IMR-90 (cell line): ENCODE measurements around the gene CALM1. TPM values are rescaled to one million over a fixed set of nuclear protein-coding genes. Genes with fewer than 3 reads are reported as not detected.

Experiments
- ATAC-seq: fragments of 200-7000 bp; cut with Tn5 transposase; 2 replicates; pipeline ENCODE4 v1.9.1; 2020; ENCODE audit warnings: low read depth, mild to moderate bottlenecking, moderate library complexity
- BruUV-seq: library from RNA; stranded (reverse); fragments of 400-500 nt; replicated peaks from 2 replicates; lab custom pipeline; 2021; lab: Mats Ljungman, UMichigan
- CTCF ChIA-PET: fragments of 300-600 bp; formaldehyde crosslinking; extraction: SDS; loops from one replicate; lab custom pipeline; 2021; ENCODE audit warnings: antibody characterized with exemption; lab: Yijun Ruan, JAX
- POLR2A ChIA-PET: fragments of 300-600 bp; sonication (Branson Sonifier 250); formaldehyde crosslinking; loops from one replicate; lab custom pipeline; 2022; ENCODE audit warnings: antibody characterized with exemption; ENCODE audit not compliant: unreplicated experiment; lab: Charles Lee
- DNase-seq: peaks from one replicate; pipeline ENCODE4 v3.0.0; 2013
- H2AFZ ChIP-seq: replicated peaks from 2 replicates; pipeline ENCODE3; 2013; ENCODE audit warnings: low read length, mild to moderate bottlenecking; ENCODE audit not compliant: poor library complexity
- H2AK5ac ChIP-seq: 2 replicates; pipeline ENCODE4 v1.6.1; 2013; ENCODE audit warnings: low read depth, low read length, inconsistent platforms
- H2AK9ac ChIP-seq: replicated peaks from 2 replicates; pipeline ENCODE3; 2013; ENCODE audit warnings: mild to moderate bottlenecking, low read depth, low read length, moderate library complexity; ENCODE audit not compliant: poor library complexity
- H2BK120ac ChIP-seq: 2 replicates; pipeline ENCODE4 v1.6.1; 2013; ENCODE audit warnings: low read depth, low read length, inconsistent platforms
- H2BK15ac ChIP-seq: 3 replicates; pipeline ENCODE4 v1.6.1; 2013; ENCODE audit warnings: low read depth, low read length, inconsistent platforms
- H2BK20ac ChIP-seq: 2 replicates; pipeline ENCODE4 v1.6.1; 2013; ENCODE audit warnings: low read depth, mild to moderate bottlenecking, inconsistent platforms, low read length, moderate library complexity
- H2BK5ac ChIP-seq: 2 replicates; pipeline ENCODE4 v1.6.1; 2013; ENCODE audit warnings: mild to moderate bottlenecking, low read depth, low read length, inconsistent platforms; ENCODE audit not compliant: poor library complexity, severe bottlenecking
- H3K14ac ChIP-seq: replicated peaks from 2 replicates; pipeline ENCODE4 v1.6.1; 2013; ENCODE audit warnings: low read depth, low read length, inconsistent platforms
- H3K18ac ChIP-seq: 2 replicates; pipeline ENCODE4 v1.6.1; 2013; ENCODE audit warnings: low read depth, low read length, control low read depth
- H3K23ac ChIP-seq: 2 replicates; pipeline ENCODE4 v1.6.1; 2013; ENCODE audit warnings: low read depth, low read length, inconsistent platforms
- H3K27ac ChIP-seq: 2 replicates; pipeline ENCODE4 v1.5.1; 2013; ENCODE audit warnings: mild to moderate bottlenecking, control low read depth, low read length; ENCODE audit not compliant: insufficient read depth
- H3K27me3 ChIP-seq: 2 replicates; pipeline ENCODE4 v1.6.1; 2013; ENCODE audit warnings: low read length; ENCODE audit not compliant: control insufficient read depth, insufficient read depth
- H3K36me3 ChIP-seq: 2 replicates; pipeline ENCODE4 v1.6.1; 2013; ENCODE audit warnings: low read length, mixed read lengths; ENCODE audit not compliant: control insufficient read depth, insufficient read depth
- H3K4ac ChIP-seq: 2 replicates; pipeline ENCODE4 v1.6.1; 2013; ENCODE audit warnings: low read depth, low read length, inconsistent platforms
- H3K4me1 ChIP-seq: 2 replicates; pipeline ENCODE4 v1.6.1; 2013; ENCODE audit warnings: low read length, mixed read lengths; ENCODE audit not compliant: control insufficient read depth, insufficient read depth
- H3K4me2 ChIP-seq: 2 replicates; pipeline ENCODE4 v1.6.1; 2013; ENCODE audit warnings: low read depth, mild to moderate bottlenecking, control low read depth, low read length, moderate library complexity
- H3K4me3 ChIP-seq: 2 replicates; pipeline ENCODE4 v1.5.1; 2013; ENCODE audit warnings: low read depth, mild to moderate bottlenecking, control low read depth, low read length, moderate library complexity; ENCODE audit not compliant: insufficient read depth
- H3K56ac ChIP-seq: 2 replicates; pipeline ENCODE4 v1.6.1; 2013; ENCODE audit warnings: low read length, inconsistent platforms; ENCODE audit not compliant: insufficient read depth; ENCODE audit errors: extremely low read depth
- H3K79me1 ChIP-seq, 2 experiments: 2 replicates each; pipeline ENCODE4 v1.6.1; 2013; ENCODE audit warnings: low read length in 2 of 2, inconsistent platforms in 1 of 2, low read depth in 1 of 2
- H3K9ac ChIP-seq: 2 replicates; pipeline ENCODE4 v1.6.1; 2013; ENCODE audit warnings: low read depth, low read length, control low read depth
- H3K9me1 ChIP-seq: 2 replicates; pipeline ENCODE4 v1.6.1; 2013; ENCODE audit warnings: low read length, inconsistent platforms; ENCODE audit not compliant: insufficient read depth
- H3K9me3 ChIP-seq: 2 replicates; pipeline ENCODE4 v1.6.1; 2013; ENCODE audit warnings: low read length; ENCODE audit not compliant: control insufficient read depth, insufficient read depth
- H4K20me1 ChIP-seq: 2 replicates; pipeline ENCODE4 v1.6.1; 2013; ENCODE audit warnings: low read length, inconsistent platforms; ENCODE audit not compliant: insufficient read depth
- H4K5ac ChIP-seq: 2 replicates; pipeline ENCODE4 v1.6.1; 2013; ENCODE audit warnings: mild to moderate bottlenecking, low read depth, low read length, control low read depth
- H4K8ac ChIP-seq, 2 experiments: 2 replicates each; pipeline ENCODE4 v1.6.1; 2013; ENCODE audit warnings: low read depth in 2 of 2, low read length in 2 of 2, control low read depth in 1 of 2, inconsistent platforms in 1 of 2
- H4K91ac ChIP-seq: 2 replicates; pipeline ENCODE4 v1.6.1; 2013; ENCODE audit warnings: low read depth, low read length, inconsistent platforms; ENCODE audit not compliant: insufficient read depth
- MAZ ChIP-seq: IDR thresholded peaks from 2 replicates; pipeline ENCODE4 v1.6.1; 2012; ENCODE audit warnings: low read depth, mild to moderate bottlenecking, low read length, improper control_type of control experiment, moderate library complexity, borderline replicate concordance
- NFE2L2 ChIP-seq: fragments of 150-350 bp; IDR thresholded peaks from 2 replicates; pipeline ENCODE4 v1.6.1; 2016; ENCODE audit warnings: low read depth, mild to moderate bottlenecking, low read length
- SMC3 ChIP-seq: fragments of 150-350 bp; IDR thresholded peaks from 2 replicates; pipeline ENCODE4 v1.6.1; 2016; ENCODE audit warnings: low read depth, mild to moderate bottlenecking, antibody characterized with exemption, low read length, moderate library complexity
- WGBS, 2 experiments: methylation state at CpG; one replicate each; pipeline versions ENCODE4 v1.1.5 to v1.1.7; 2013; ENCODE audit warnings: missing lambda C conversion rate in 2 of 2; ENCODE audit not compliant: insufficient read length in 1 of 2; ENCODE audit errors: extremely low coverage in 2 of 2; 5-methylcytosine and 5-hydroxymethylcytosine counted together
- dilution Hi-C: fragments of 300-500 bp; cut with HindIII; formaldehyde crosslinking; loops from one replicate; pipeline ENCODE4 v1.14.3; 2018; ENCODE audit warnings: low sequenced_read_pairs; ENCODE audit not compliant: unreplicated experiment
- in situ Hi-C: fragments of 300-500 bp; cut with MboI; formaldehyde crosslinking; loops from 3 replicates; pipeline ENCODE4 v1.14.3; 2019; ENCODE audit warnings: low sequenced_read_pairs, inconsistent platforms, mixed read lengths
- intact Hi-C: fragments of 100-400 bp; cut with micrococcal nuclease; formaldehyde crosslinking; loops from 2 replicates; pipeline ENCODE4 v1.10.0; 2022
- polyA plus RNA-seq, 3 experiments: library from polyadenylated mRNA; depleted of rRNA; stranded (reverse); fragments of >200 nt; gene quantifications; 2 replicates each; pipeline ENCODE4 v1.2.3, GENCODE V29; 2012; ENCODE audit warnings: low replicate concordance in 1 of 3
- total RNA-seq: library from RNA; depleted of rRNA; stranded (reverse); fragments of >200 nt; gene quantifications from 2 replicates; pipeline ENCODE4 v1.2.3, GENCODE V29; 2012

The CALM1 gene
- total and polyA plus RNA-seq, 2 of the 4 experiments (the other 2 are of a cell fraction), result 72.9 to 188 TPM

- ChIA-PET CTCF (no interaction called here), POLR2A (no interaction called here)
- BruUV-seq, result no TSS peak
- Histone ChIP-seq H2AK9ac (no peak overlapping the region), H3K4ac (no peak overlapping the region), H3K18ac (no peak overlapping the region), H2BK5ac (no peak overlapping the region), H3K27me3 (peaks cover 5% of the 10 kb centered on the region), H3K4me1 (no peaks in the 10 kb centered on the region), H2BK20ac (no peak overlapping the region), H3K4me3 (no peak overlapping the region), H3K9me1 (no peaks in the 10 kb centered on the region), H4K5ac (no peak overlapping the region), H3K4me2 (no peak overlapping the region), H4K20me1 (no peaks in the 10 kb centered on the region), H3K27ac (no peak overlapping the region), H3K9me3 (peaks cover 5% of the 10 kb centered on the region; the same call in 1 of the 2 replicates), H2AFZ (peak overlapping the region; percentile 3), H3K9ac (no peak overlapping the region), H3K14ac (no peak overlapping the region), H2BK15ac (no peak overlapping the region), H2BK120ac (no peak overlapping the region), H3K36me3 (no peaks in the 10 kb centered on the region), H3K23ac (no peak overlapping the region), H4K8ac (no peak overlapping the region), H2AK5ac (no peak overlapping the region), H4K91ac (no peak overlapping the region), H3K79me1 (no peaks in the 10 kb centered on the region), H3K56ac (no peak overlapping the region)
- ATAC-seq (no peak), DNase-seq (no peak)
- dilution Hi-C loops (no loop called here), in situ Hi-C loops (no loop called here), intact Hi-C loops (no loop called here)
- WGBS, 2 experiments, result 42% methylated on average over 6 of the region's 10 CpGs; no CpG with 5 or more reads in 1 of the 2 experiments
- no peak for TF ChIP-seq NFE2L2
- TF ChIP-seq MAZ, result no peak
- no peak for TF ChIP-seq SMC3
These were observed 29.8 kb downstream of the CALM1 start for GRCh38 chr14:90426663-90427062.
